ENCODE data around the gene FOSB. TPM values are rescaled to one million over a fixed set of nuclear protein-coding genes. Genes with fewer than 3 reads are reported as not detected.

The FOSB gene
- total RNA-seq, 3 donors from 2014 or later, result 29.8 to 109 (median 38.4) TPM

DNA sequence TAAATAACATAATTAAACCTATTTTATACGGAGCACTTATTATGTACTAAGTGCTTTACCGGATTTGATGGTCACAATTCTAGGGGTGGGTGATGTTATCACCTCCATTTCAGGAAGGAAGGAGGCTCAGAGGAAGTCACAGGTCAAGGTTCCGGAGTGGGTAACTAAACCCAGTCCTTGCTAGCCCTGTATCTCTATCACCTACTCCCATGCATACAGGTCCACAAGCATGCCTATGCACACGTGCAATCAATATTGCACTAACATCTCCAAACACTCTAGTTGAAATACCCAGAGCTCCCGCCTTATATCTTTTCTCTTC lies 17.8 kb upstream of the FOSB start:
- H3K4me1 ChIP-seq, result peaks cover 4 to 9% of the 10 kb centered on the region in 2 donors
- no peak for DNase-seq (ENCODE audit: low spot score in 2 of 2)
- no peaks in the 10 kb centered on the region for H3K36me3 ChIP-seq
- H3K27me3 ChIP-seq, result no peaks in the 10 kb centered on the region
- peak overlapping the region; percentile 57 to 87 (median 68) for H3K4me3 ChIP-seq
- H3K9me3 ChIP-seq, result no peaks in the 10 kb centered on the region
- intact Hi-C loops (cut with DNase I; ENCODE audit: low total_unique reads), result no loop called here
- peak overlapping the region; percentile 86 to 100 for H3K27ac ChIP-seq
- TF ChIP-seq POLR2A (IDR thresholded peaks at IDR 0.05) (no peak), POLR2AphosphoS5 (IDR thresholded peaks at IDR 0.05) (no peak)
- TF ChIP-seq, protein P1, sequence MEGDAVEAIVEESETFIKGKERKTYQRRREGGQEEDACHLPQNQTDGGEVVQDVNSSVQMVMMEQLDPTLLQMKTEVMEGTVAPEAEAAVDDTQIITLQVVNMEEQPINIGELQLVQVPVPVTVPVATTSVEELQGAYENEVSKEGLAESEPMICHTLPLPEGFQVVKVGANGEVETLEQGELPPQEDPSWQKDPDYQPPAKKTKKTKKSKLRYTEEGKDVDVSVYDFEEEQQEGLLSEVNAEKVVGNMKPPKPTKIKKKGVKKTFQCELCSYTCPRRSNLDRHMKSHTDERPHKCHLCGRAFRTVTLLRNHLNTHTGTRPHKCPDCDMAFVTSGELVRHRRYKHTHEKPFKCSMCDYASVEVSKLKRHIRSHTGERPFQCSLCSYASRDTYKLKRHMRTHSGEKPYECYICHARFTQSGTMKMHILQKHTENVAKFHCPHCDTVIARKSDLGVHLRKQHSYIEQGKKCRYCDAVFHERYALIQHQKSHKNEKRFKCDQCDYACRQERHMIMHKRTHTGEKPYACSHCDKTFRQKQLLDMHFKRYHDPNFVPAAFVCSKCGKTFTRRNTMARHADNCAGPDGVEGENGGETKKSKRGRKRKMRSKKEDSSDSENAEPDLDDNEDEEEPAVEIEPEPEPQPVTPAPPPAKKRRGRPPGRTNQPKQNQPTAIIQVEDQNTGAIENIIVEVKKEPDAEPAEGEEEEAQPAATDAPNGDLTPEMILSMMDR (IDR thresholded peaks at IDR 0.05), result no peak

DNA sequence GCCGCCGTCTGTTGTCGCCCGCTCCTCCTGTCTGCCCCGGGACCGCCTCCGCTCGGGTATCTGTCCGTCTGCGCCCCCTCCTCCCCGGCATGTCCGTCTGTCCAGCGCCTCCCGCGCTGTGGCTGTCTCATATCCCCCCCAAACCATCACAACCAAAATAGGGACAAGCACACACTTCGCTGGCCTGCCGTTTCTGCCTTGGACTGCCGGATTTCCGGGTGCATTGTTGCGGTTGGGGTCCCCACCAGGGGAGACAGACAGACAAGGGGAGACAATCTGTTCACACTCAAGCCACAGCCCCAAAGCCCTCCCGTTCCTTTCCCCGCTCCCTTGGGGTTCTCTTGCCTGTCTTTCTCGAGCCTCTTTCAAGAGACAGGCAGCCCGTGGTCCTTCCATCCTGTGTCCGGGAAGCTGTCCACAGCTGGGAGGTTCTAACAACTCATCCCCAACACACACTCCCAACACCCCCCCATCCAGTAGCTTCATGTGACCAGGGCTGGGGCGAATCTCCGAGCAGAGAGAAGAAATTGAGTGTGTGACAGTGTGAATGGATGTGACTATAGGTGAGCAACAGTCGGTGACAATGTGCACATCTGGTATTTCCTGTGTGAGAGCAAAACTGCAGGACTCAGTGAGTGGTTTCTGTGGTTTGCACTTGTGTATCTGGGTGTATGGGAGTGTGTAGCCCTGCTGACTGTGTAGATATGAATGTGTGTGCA lies 16.5 kb upstream of the FOSB start:
- peaks cover 13 to 15% of the 10 kb centered on the region in 2 donors for H3K4me1 ChIP-seq

DNA sequence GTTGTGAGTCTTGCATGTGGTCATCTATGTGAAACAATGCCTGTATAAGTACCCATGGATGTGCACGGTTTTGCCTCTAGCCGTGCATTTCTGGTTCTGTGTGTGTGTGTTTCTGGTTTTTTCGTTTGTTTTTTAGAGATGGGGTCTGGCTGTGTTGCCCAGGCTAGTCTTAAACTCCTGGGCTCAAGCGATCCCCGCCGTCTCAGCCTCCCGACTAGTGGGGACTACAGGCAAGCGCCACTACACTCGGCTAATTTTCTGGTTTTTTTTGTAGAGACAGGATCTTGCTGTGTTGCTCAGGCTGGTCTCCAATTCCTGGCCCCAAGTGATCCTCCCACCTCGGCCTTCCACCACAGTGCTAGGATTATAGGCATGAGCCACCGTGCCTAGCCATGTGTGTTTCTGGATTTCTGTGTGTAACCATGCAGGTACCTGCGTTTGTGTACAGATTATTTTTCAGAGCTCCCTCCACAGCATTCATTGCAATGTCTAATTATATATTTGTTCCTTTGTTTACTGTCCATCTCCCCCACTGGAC lies 15.9 kb upstream of the FOSB start:
- intact Hi-C loops (cut with DNase I; ENCODE audit: low total_unique reads), result no loop called here
- DNase-seq (ENCODE audit: low spot score in 2 of 2), result no peak
- no peaks in the 10 kb centered on the region for H3K27me3 ChIP-seq
- H3K4me1 ChIP-seq, result peaks cover 13 to 16% of the 10 kb centered on the region in 2 donors
- no peaks in the 10 kb centered on the region for H3K9me3 ChIP-seq
- TF ChIP-seq POLR2AphosphoS5 (IDR thresholded peaks at IDR 0.05) (no peak), POLR2A (IDR thresholded peaks at IDR 0.05) (no peak)
- TF ChIP-seq, protein P1 (IDR thresholded peaks at IDR 0.05), result no peak
- H3K27ac ChIP-seq, result peak overlapping the region; percentile 100
- peak overlapping the region in 1 of 3 donors; percentile 87 for H3K4me3 ChIP-seq
- no peaks in the 10 kb centered on the region for H3K36me3 ChIP-seq

More for the DNA sequence above, 16.5 kb upstream of the FOSB start:
- H3K27me3 ChIP-seq, result no peaks in the 10 kb centered on the region
- peak overlapping the region; percentile 57 to 87 (median 68) for H3K4me3 ChIP-seq
- H3K27ac ChIP-seq, result peak overlapping the region; percentile 100
- intact Hi-C loops (cut with DNase I; ENCODE audit: low total_unique reads), result no loop called here
- no peaks in the 10 kb centered on the region for H3K36me3 ChIP-seq
- no peaks in the 10 kb centered on the region for H3K9me3 ChIP-seq
- TF ChIP-seq POLR2A (IDR thresholded peaks at IDR 0.05), result peak; percentile 50
- no peak for TF ChIP-seq POLR2AphosphoS5 (IDR thresholded peaks at IDR 0.05)
- TF ChIP-seq, protein P1 (IDR thresholded peaks at IDR 0.05), result peak in 2 of 3 donors; percentile 17 to 23
- peak in 1 of 2 donors; percentile 71 for DNase-seq (ENCODE audit: low spot score in 2 of 2)

DNA sequence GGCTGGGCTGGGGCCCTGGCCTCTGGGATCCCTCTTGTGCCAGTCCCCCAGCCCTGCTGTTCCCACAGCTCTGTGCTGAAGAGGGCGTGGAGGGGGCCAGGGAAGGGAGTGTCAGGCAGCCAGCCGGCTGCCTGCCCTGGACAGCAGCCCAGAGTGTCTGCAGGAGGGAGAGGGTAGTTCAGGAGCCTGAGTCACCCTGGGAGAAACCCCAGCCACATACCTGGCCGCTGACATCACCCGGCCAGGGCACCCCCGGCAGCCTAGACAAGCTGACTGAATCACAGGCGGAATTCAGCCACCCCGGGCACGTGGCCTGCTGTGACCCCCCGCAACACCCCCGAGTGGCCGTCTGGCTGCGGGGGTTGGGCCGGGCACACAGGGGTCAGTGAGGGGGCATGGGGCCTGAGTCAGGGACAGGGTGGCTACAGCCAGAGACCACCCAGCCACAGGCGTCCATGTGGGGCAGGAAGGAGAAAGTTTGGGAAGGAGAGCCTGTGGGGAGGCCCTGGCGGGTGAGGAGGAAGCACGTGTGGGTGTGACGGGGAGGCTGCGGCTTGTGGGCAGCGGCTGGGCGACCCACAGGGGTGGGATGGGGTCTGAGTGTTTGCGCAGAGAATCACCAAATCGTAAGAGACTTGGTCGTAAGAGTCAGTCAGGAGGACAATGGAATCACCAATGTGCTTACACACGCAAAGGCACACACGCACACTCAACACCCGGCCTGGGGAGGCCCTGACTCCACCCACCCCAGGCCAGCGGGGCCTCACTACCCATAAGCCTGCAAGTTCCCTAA lies 11.9 kb upstream of the FOSB start:
- Histone ChIP-seq H3K4me3 (peak overlapping the region in 2 of 3 donors; percentile 10 to 59), H3K9me3 (no peaks in the 10 kb centered on the region), H3K36me3 (no peaks in the 10 kb centered on the region), H3K27ac (peak overlapping the region; percentile 96 to 98), H3K27me3 (no peaks in the 10 kb centered on the region), H3K4me1 (peaks cover 7 to 15% of the 10 kb centered on the region in 2 donors)
- peak; percentile 95 to 98 for DNase-seq (ENCODE audit: low spot score in 2 of 2)
- intact Hi-C loops (cut with DNase I; ENCODE audit: low total_unique reads), result no loop called here
- TF ChIP-seq POLR2A (IDR thresholded peaks at IDR 0.05), result no peak
- TF ChIP-seq, protein P1 (IDR thresholded peaks at IDR 0.05), result peak in 1 of 3 donors; percentile 33
- TF ChIP-seq POLR2AphosphoS5 (IDR thresholded peaks at IDR 0.05), result peak; percentile 78 to 97 (median 83)

DNA sequence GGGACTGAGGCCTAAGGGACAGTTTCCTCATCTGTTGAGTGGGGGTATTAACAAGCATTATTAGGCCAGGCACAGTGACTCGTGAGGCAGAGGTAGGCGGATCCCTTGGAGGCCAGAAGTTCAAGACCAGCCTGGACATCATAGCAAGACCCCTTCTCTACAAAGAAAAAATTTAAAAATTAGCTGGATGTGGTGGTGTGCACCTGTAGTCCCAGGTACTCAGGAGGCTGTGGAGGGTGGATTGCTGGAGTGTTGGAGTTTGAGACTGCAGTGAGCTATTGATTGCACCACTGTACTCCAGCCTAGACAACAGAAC lies 11.3 kb upstream of the FOSB start:
- Histone ChIP-seq H3K36me3 (no peaks in the 10 kb centered on the region), H3K9me3 (no peaks in the 10 kb centered on the region), H3K27me3 (no peaks in the 10 kb centered on the region), H3K4me3 (peak overlapping the region in 1 of 3 donors; percentile 59), H3K27ac (peak overlapping the region; percentile 96 to 98), H3K4me1 (peaks cover 7 to 13% of the 10 kb centered on the region in 2 donors)
- intact Hi-C loops (cut with DNase I; ENCODE audit: low total_unique reads), result no loop called here
- no peak for TF ChIP-seq POLR2A (IDR thresholded peaks at IDR 0.05)
- TF ChIP-seq POLR2AphosphoS5 (IDR thresholded peaks at IDR 0.05), result no peak
- TF ChIP-seq, protein P1 (IDR thresholded peaks at IDR 0.05), result no peak
- no peak for DNase-seq (ENCODE audit: low spot score in 2 of 2)

All from breast epithelium (tissue), 4 donors.